Measurements from ENCODE around the gene PILRB.

- TF ChIP-seq CTCF (IDR thresholded peaks at IDR 0.05) (no peak), EP300 (IDR thresholded peaks at IDR 0.05) (no peak)
Measured at GRCh38 chr7:100398239-100398638, 40.3 kb downstream of the PILRB start.
